RWPE1 (cell line): ENCODE data around the gene THBS2.

Source experiments
- CTCF ChIA-PET: fragments of 350-600 bp; sonication (Branson Sonifier 250); formaldehyde crosslinking; extraction: SDS; loops from one replicate; lab custom pipeline; 2021; lab: Yijun Ruan, JAX
- POLR2A ChIA-PET: fragments of 400-600 bp; formaldehyde crosslinking; extraction: SDS; loops from one replicate; lab custom pipeline; 2020; ENCODE audit warnings: antibody characterized with exemption; ENCODE audit not compliant: low non-redundant PET; lab: Yijun Ruan, JAX
- DNase-seq: peaks from one replicate; pipeline ENCODE4 v3.0.0; 2012; ENCODE audit warnings: low spot score
- H3K27ac ChIP-seq: fragments of 450-650 bp; 2 replicates; pipeline ENCODE4 v1.5.1; 2017
- TF ChIP-seq, protein P1 (sequence below): fragments of 450-650 bp; conservative IDR thresholded peaks from 2 replicates; pipeline ENCODE4 v1.5.1; 2017; ENCODE audit warnings: low read depth, mild to moderate bottlenecking

THBS2 gene

DNA sequence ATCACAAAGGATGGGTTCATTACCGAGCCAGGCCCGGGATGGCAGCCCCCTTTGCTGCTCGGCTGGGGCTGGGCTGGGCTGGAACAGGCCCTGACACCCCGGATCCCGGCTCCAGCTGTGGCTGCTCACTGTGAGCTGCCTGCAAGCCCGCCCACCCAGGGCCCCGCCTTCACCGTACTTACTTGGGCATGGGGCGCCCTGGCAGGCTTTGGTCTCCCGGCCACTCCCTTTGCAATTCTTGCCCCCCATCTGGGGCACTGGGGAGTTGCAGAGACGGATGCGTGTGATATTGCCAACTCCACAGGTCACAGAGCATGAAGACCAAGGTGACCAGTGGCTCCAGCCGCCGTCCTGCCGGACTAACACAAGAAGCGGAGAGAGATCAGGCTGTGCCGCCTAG, 16.7 kb downstream of the THBS2 start:
- CTCF ChIA-PET = no interaction called here
- TF ChIP-seq, protein P1, sequence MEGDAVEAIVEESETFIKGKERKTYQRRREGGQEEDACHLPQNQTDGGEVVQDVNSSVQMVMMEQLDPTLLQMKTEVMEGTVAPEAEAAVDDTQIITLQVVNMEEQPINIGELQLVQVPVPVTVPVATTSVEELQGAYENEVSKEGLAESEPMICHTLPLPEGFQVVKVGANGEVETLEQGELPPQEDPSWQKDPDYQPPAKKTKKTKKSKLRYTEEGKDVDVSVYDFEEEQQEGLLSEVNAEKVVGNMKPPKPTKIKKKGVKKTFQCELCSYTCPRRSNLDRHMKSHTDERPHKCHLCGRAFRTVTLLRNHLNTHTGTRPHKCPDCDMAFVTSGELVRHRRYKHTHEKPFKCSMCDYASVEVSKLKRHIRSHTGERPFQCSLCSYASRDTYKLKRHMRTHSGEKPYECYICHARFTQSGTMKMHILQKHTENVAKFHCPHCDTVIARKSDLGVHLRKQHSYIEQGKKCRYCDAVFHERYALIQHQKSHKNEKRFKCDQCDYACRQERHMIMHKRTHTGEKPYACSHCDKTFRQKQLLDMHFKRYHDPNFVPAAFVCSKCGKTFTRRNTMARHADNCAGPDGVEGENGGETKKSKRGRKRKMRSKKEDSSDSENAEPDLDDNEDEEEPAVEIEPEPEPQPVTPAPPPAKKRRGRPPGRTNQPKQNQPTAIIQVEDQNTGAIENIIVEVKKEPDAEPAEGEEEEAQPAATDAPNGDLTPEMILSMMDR = no peak

DNA sequence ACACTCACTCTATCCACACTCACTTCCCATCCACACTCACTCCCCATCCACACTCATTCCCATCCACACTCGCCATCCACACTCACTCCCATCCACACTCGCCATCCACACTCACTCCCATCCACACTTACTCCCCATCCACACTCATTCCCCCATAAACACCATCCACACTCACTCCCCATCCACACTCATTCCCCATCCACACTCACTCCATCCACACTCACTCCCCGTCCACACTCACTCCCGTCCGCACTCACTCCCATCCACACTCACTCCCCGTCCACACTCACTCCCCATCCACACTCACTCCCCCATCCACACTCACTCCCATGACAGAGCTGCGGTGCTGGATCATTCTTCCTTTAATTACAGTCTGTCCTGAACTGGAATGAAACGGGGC, 17.1 kb downstream of the THBS2 start:
- CTCF ChIA-PET = no interaction called here
- H3K27ac ChIP-seq = no peak overlapping the region
- POLR2A ChIA-PET = no interaction called here
- DNase-seq = no peak
- TF ChIP-seq, protein P1 = no peak

More for the DNA sequence above, 16.7 kb downstream of the THBS2 start:
- H3K27ac ChIP-seq = no peak overlapping the region
- POLR2A ChIA-PET = no interaction called here
- DNase-seq = no peak

DNA sequence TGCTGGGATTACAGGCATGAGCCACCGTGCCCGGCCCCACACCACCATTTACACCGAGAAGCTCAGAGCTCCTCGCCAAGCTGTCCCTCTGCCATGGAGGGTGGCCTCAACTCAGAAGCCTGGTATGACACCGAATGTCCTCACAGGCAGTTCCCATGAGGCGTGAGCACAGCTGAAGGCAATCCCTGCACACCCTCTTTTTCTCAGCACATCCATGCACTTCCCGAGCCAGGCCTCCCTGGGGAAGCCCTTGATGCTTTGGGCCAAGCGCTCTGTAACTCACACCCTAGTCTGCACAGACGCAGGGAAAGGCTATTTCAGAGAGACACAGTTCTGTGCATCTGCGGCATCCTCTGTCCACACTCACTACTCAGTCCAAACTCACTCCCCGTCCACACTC, 18.4 kb downstream of the THBS2 start:
- TF ChIP-seq, protein P1 = no peak
- CTCF ChIA-PET = no interaction called here

DNA sequence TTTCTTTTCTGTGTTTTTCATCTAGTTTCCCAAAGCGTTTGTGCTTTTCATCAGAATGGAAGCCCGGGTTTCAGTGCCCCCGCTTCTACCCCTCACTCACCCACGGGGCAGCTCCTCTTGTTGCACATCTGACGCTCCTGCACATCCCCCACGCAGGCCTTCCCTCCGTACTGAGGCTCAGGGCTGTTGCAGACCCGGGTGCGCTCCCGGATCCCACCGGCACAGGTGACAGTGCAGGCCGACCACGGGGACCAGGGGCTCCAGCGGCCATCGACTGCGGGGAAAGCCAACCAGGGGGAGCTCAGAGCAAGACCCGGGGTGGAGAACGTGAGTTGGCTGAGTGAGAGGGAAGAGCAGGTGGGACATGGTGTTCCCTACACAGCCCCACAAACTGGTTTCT, 19.0 kb downstream of the THBS2 start:
- no peak for DNase-seq
- no peak overlapping the region for H3K27ac ChIP-seq
- CTCF ChIA-PET = no interaction called here
- POLR2A ChIA-PET = no interaction called here
- TF ChIP-seq, protein P1 = no peak

More for the DNA sequence above, 18.4 kb downstream of the THBS2 start:
- H3K27ac ChIP-seq = no peak overlapping the region
- POLR2A ChIA-PET = no interaction called here
- no peak for DNase-seq

DNA sequence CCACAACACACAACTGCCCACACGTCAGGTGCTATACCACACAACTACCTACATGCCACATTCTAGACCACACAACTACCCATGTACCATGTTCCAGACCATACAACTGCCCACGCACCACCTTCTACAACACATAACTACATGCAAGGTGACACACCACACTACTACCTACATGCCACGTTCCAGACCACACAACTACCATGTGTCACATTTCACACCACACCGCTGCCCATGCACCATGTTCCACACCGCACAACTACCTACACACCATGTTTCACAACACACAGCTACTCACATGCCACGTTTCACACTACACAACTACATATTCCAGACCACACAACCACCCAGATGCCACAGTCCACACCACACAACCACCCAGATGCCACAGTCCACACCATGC, 19.8 kb downstream of the THBS2 start:
- TF ChIP-seq, protein P1 = no peak
- no peak overlapping the region for H3K27ac ChIP-seq
- CTCF ChIA-PET = no interaction called here
- no peak for DNase-seq
- POLR2A ChIA-PET = no interaction called here

DNA sequence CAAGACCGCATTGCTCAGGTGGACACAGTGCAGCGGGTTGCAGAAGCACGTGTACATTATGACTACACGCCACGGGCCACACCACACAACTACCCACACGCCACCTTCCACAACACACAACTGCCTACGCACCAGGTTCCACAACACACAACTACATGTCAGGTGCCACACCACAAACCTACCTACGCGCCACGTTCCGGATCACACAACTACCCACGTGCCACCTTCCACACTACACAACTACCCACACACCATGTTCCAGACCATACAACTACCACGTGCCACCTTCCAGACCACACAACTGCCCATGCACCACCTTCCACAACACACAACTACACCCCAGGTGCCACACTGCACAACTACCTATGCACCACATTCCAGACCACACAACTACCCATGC, 20.5 kb downstream of the THBS2 start:
- TF ChIP-seq, protein P1 = no peak
- DNase-seq = no peak
- no peak overlapping the region for H3K27ac ChIP-seq
- POLR2A ChIA-PET = no interaction called here
- CTCF ChIA-PET = no interaction called here

DNA sequence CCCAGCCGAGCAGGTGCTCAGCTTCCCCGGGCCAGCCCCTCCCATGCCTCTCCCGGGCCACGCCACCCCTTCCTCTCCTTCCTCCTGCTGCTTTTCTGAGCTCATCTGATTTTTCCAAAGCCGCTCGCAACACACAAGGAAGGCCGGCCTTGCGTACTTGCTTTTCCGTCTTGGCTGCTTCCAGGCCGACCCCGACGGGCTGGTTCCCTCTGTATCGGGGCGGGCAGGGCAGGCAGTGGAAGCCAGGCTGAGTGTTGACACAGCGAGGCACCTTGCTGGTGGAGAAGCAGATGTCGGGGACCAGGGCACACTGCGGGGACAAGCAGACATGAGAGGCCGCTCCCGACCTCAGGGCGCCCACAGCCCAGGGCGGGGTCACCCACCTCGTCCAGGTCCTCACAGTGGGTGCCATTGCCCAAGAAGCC, 21.1 kb downstream of the THBS2 start:
- CTCF ChIA-PET = no interaction called here
- POLR2A ChIA-PET = no interaction called here
- DNase-seq = no peak

More for the DNA sequence above, 21.1 kb downstream of the THBS2 start:
- TF ChIP-seq, protein P1 = no peak
- H3K27ac ChIP-seq = no peak overlapping the region
